IMR-90 (cell line): Measurements from ENCODE around the gene GPC5. TPM values are rescaled to one million over a fixed set of nuclear protein-coding genes. Genes with fewer than 3 reads are reported as not detected.

Experiments used
- ATAC-seq: fragments of 200-7000 bp; cut with Tn5 transposase; 2 replicates; pipeline ENCODE4 v1.9.1; 2020; ENCODE audit warnings: low read depth, mild to moderate bottlenecking, moderate library complexity
- BruUV-seq: library from RNA; stranded (reverse); fragments of 400-500 nt; replicated peaks from 2 replicates; lab custom pipeline; 2021; lab: Mats Ljungman, UMichigan
- CTCF ChIA-PET: fragments of 300-600 bp; formaldehyde crosslinking; extraction: SDS; loops from one replicate; lab custom pipeline; 2021; ENCODE audit warnings: antibody characterized with exemption; lab: Yijun Ruan, JAX
- POLR2A ChIA-PET: fragments of 300-600 bp; sonication (Branson Sonifier 250); formaldehyde crosslinking; loops from one replicate; lab custom pipeline; 2022; ENCODE audit warnings: antibody characterized with exemption; ENCODE audit not compliant: unreplicated experiment; lab: Charles Lee
- DNase-seq: peaks from one replicate; pipeline ENCODE4 v3.0.0; 2013
- H2AFZ ChIP-seq: replicated peaks from 2 replicates; pipeline ENCODE3; 2013; ENCODE audit warnings: low read length, mild to moderate bottlenecking; ENCODE audit not compliant: poor library complexity
- H2AK5ac ChIP-seq: 2 replicates; pipeline ENCODE4 v1.6.1; 2013; ENCODE audit warnings: low read depth, low read length, inconsistent platforms
- H2AK9ac ChIP-seq: replicated peaks from 2 replicates; pipeline ENCODE3; 2013; ENCODE audit warnings: mild to moderate bottlenecking, low read depth, low read length, moderate library complexity; ENCODE audit not compliant: poor library complexity
- H2BK120ac ChIP-seq: 2 replicates; pipeline ENCODE4 v1.6.1; 2013; ENCODE audit warnings: low read depth, low read length, inconsistent platforms
- H2BK15ac ChIP-seq: 3 replicates; pipeline ENCODE4 v1.6.1; 2013; ENCODE audit warnings: low read depth, low read length, inconsistent platforms
- H2BK20ac ChIP-seq: 2 replicates; pipeline ENCODE4 v1.6.1; 2013; ENCODE audit warnings: low read depth, mild to moderate bottlenecking, inconsistent platforms, low read length, moderate library complexity
- H2BK5ac ChIP-seq: 2 replicates; pipeline ENCODE4 v1.6.1; 2013; ENCODE audit warnings: mild to moderate bottlenecking, low read depth, low read length, inconsistent platforms; ENCODE audit not compliant: poor library complexity, severe bottlenecking
- H3K14ac ChIP-seq: replicated peaks from 2 replicates; pipeline ENCODE4 v1.6.1; 2013; ENCODE audit warnings: low read depth, low read length, inconsistent platforms
- H3K18ac ChIP-seq: 2 replicates; pipeline ENCODE4 v1.6.1; 2013; ENCODE audit warnings: low read depth, low read length, control low read depth
- H3K23ac ChIP-seq: 2 replicates; pipeline ENCODE4 v1.6.1; 2013; ENCODE audit warnings: low read depth, low read length, inconsistent platforms
- H3K27ac ChIP-seq: 2 replicates; pipeline ENCODE4 v1.5.1; 2013; ENCODE audit warnings: mild to moderate bottlenecking, control low read depth, low read length; ENCODE audit not compliant: insufficient read depth
- H3K27me3 ChIP-seq: 2 replicates; pipeline ENCODE4 v1.6.1; 2013; ENCODE audit warnings: low read length; ENCODE audit not compliant: control insufficient read depth, insufficient read depth
- H3K36me3 ChIP-seq: 2 replicates; pipeline ENCODE4 v1.6.1; 2013; ENCODE audit warnings: low read length, mixed read lengths; ENCODE audit not compliant: control insufficient read depth, insufficient read depth
- H3K4ac ChIP-seq: 2 replicates; pipeline ENCODE4 v1.6.1; 2013; ENCODE audit warnings: low read depth, low read length, inconsistent platforms
- H3K4me1 ChIP-seq: 2 replicates; pipeline ENCODE4 v1.6.1; 2013; ENCODE audit warnings: low read length, mixed read lengths; ENCODE audit not compliant: control insufficient read depth, insufficient read depth
- H3K4me2 ChIP-seq: 2 replicates; pipeline ENCODE4 v1.6.1; 2013; ENCODE audit warnings: low read depth, mild to moderate bottlenecking, control low read depth, low read length, moderate library complexity
- H3K4me3 ChIP-seq: 2 replicates; pipeline ENCODE4 v1.5.1; 2013; ENCODE audit warnings: low read depth, mild to moderate bottlenecking, control low read depth, low read length, moderate library complexity; ENCODE audit not compliant: insufficient read depth
- H3K56ac ChIP-seq: 2 replicates; pipeline ENCODE4 v1.6.1; 2013; ENCODE audit warnings: low read length, inconsistent platforms; ENCODE audit not compliant: insufficient read depth; ENCODE audit errors: extremely low read depth
- H3K79me1 ChIP-seq, 2 experiments: 2 replicates each; pipeline ENCODE4 v1.6.1; 2013; ENCODE audit warnings: low read length in 2 of 2, inconsistent platforms in 1 of 2, low read depth in 1 of 2
- H3K9ac ChIP-seq: 2 replicates; pipeline ENCODE4 v1.6.1; 2013; ENCODE audit warnings: low read depth, low read length, control low read depth
- H3K9me1 ChIP-seq: 2 replicates; pipeline ENCODE4 v1.6.1; 2013; ENCODE audit warnings: low read length, inconsistent platforms; ENCODE audit not compliant: insufficient read depth
- H3K9me3 ChIP-seq: 2 replicates; pipeline ENCODE4 v1.6.1; 2013; ENCODE audit warnings: low read length; ENCODE audit not compliant: control insufficient read depth, insufficient read depth
- H4K20me1 ChIP-seq: 2 replicates; pipeline ENCODE4 v1.6.1; 2013; ENCODE audit warnings: low read length, inconsistent platforms; ENCODE audit not compliant: insufficient read depth
- H4K5ac ChIP-seq: 2 replicates; pipeline ENCODE4 v1.6.1; 2013; ENCODE audit warnings: mild to moderate bottlenecking, low read depth, low read length, control low read depth
- H4K8ac ChIP-seq, 2 experiments: 2 replicates each; pipeline ENCODE4 v1.6.1; 2013; ENCODE audit warnings: low read depth in 2 of 2, low read length in 2 of 2, control low read depth in 1 of 2, inconsistent platforms in 1 of 2
- H4K91ac ChIP-seq: 2 replicates; pipeline ENCODE4 v1.6.1; 2013; ENCODE audit warnings: low read depth, low read length, inconsistent platforms; ENCODE audit not compliant: insufficient read depth
- BHLHE40 ChIP-seq: fragments of 150-350 bp; IDR thresholded peaks from 2 replicates; pipeline ENCODE4 v1.6.1; 2016; ENCODE audit warnings: mild to moderate bottlenecking, low read depth, low read length
- CEBPB ChIP-seq: IDR thresholded peaks from 2 replicates; pipeline ENCODE4 v1.6.1; 2012; ENCODE audit warnings: low read depth, low read length, improper control_type of control experiment
- MAFK ChIP-seq: IDR thresholded peaks from 2 replicates; pipeline ENCODE4 v1.6.1; 2012; ENCODE audit warnings: low read depth, low read length, improper control_type of control experiment
- MAZ ChIP-seq: IDR thresholded peaks from 2 replicates; pipeline ENCODE4 v1.6.1; 2012; ENCODE audit warnings: low read depth, mild to moderate bottlenecking, low read length, improper control_type of control experiment, moderate library complexity, borderline replicate concordance
- MXI1 ChIP-seq: IDR thresholded peaks from 2 replicates; pipeline ENCODE4 v1.6.1; 2012; ENCODE audit warnings: low read depth, mild to moderate bottlenecking, low read length, moderate library complexity, borderline replicate concordance
- RFX5 ChIP-seq: IDR thresholded peaks from 2 replicates; pipeline ENCODE4 v1.8.0; 2012; ENCODE audit warnings: low read depth, mild to moderate bottlenecking, low read length, moderate library complexity
- SMC3 ChIP-seq: fragments of 150-350 bp; IDR thresholded peaks from 2 replicates; pipeline ENCODE4 v1.6.1; 2016; ENCODE audit warnings: low read depth, mild to moderate bottlenecking, antibody characterized with exemption, low read length, moderate library complexity
- dilution Hi-C: fragments of 300-500 bp; cut with HindIII; formaldehyde crosslinking; loops from one replicate; pipeline ENCODE4 v1.14.3; 2018; ENCODE audit warnings: low sequenced_read_pairs; ENCODE audit not compliant: unreplicated experiment
- in situ Hi-C: fragments of 300-500 bp; cut with MboI; formaldehyde crosslinking; loops from 3 replicates; pipeline ENCODE4 v1.14.3; 2019; ENCODE audit warnings: low sequenced_read_pairs, inconsistent platforms, mixed read lengths
- intact Hi-C: fragments of 100-400 bp; cut with micrococcal nuclease; formaldehyde crosslinking; loops from 2 replicates; pipeline ENCODE4 v1.10.0; 2022
- polyA plus RNA-seq, 3 experiments: library from polyadenylated mRNA; depleted of rRNA; stranded (reverse); fragments of >200 nt; gene quantifications; 2 replicates each; pipeline ENCODE4 v1.2.3, GENCODE V29; 2012; ENCODE audit warnings: low replicate concordance in 1 of 3
- total RNA-seq: library from RNA; depleted of rRNA; stranded (reverse); fragments of >200 nt; gene quantifications from 2 replicates; pipeline ENCODE4 v1.2.3, GENCODE V29; 2012

Gene GPC5
- total and polyA plus RNA-seq, 2 of the 4 experiments (the other 2 are of a cell fraction), result 0.94 to 1.8 TPM

DNA sequence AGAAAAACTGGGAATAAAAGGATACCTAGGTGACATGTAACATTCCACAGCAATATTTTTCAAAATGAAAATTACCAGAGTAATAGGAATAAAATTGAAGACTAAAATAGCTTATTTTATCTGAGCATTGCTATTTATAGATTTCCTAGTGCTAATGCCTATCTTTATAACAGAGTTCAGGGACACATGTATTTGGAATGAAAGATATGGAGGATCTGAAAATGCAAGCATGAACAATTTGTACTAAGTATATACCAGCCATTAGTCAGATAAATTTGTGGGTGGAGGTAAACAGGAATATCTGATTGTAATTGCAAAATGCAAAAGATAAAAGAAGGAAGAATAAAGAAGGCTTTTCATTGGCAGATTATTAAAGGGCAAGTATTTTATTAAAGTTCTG lies 345.9 kb downstream of the GPC5 start:
- no peak overlapping the region for H4K8ac ChIP-seq
- POLR2A ChIA-PET, result no interaction called here
- no peaks in the 10 kb centered on the region for H3K36me3 ChIP-seq
- no peak overlapping the region for H3K9ac ChIP-seq
- H3K18ac ChIP-seq, result no peak overlapping the region
- BruUV-seq, result no TSS peak
- ATAC-seq, result no peak
- no peak overlapping the region for H3K56ac ChIP-seq
- no peak overlapping the region for H2AK5ac ChIP-seq
- H3K4ac ChIP-seq, result no peak overlapping the region
- no peaks in the 10 kb centered on the region for H3K79me1 ChIP-seq
- H3K4me2 ChIP-seq, result no peak overlapping the region
- no peak overlapping the region for H2BK5ac ChIP-seq
- in situ Hi-C loops (no loop called here), intact Hi-C loops (no loop called here), dilution Hi-C loops (no loop called here)
- H4K5ac ChIP-seq, result no peak overlapping the region
- H2AK9ac ChIP-seq, result no peak overlapping the region
- H3K9me3 ChIP-seq, result no peaks in the 10 kb centered on the region
- CTCF ChIA-PET, result no interaction called here
- H2BK20ac ChIP-seq, result no peak overlapping the region
- H3K27ac ChIP-seq, result no peak overlapping the region
- TF ChIP-seq RFX5, result no peak
- no peak for TF ChIP-seq MAFK
- TF ChIP-seq MXI1, result no peak
- TF ChIP-seq SMC3, result no peak
- no peak for TF ChIP-seq BHLHE40
- no peak for TF ChIP-seq CEBPB
- no peak for TF ChIP-seq MAZ
- H3K4me3 ChIP-seq, result no peak overlapping the region
- no peaks in the 10 kb centered on the region for H3K27me3 ChIP-seq
- H3K9me1 ChIP-seq, result no peaks in the 10 kb centered on the region
- no peak overlapping the region for H2BK15ac ChIP-seq
- H4K20me1 ChIP-seq, result no peaks in the 10 kb centered on the region
- no peak overlapping the region for H2AFZ ChIP-seq
- no peaks in the 10 kb centered on the region for H3K4me1 ChIP-seq
- no peak for DNase-seq
- H4K91ac ChIP-seq, result no peak overlapping the region
- H3K14ac ChIP-seq, result no peak overlapping the region
- no peak overlapping the region for H2BK120ac ChIP-seq
- no peak overlapping the region for H3K23ac ChIP-seq
